ENCODE data around the gene TSSC4.

GRCh38 chr11:2416765-2417164, 16.2 kb downstream of the TSSC4 start:
- TF ChIP-seq, protein P1, sequence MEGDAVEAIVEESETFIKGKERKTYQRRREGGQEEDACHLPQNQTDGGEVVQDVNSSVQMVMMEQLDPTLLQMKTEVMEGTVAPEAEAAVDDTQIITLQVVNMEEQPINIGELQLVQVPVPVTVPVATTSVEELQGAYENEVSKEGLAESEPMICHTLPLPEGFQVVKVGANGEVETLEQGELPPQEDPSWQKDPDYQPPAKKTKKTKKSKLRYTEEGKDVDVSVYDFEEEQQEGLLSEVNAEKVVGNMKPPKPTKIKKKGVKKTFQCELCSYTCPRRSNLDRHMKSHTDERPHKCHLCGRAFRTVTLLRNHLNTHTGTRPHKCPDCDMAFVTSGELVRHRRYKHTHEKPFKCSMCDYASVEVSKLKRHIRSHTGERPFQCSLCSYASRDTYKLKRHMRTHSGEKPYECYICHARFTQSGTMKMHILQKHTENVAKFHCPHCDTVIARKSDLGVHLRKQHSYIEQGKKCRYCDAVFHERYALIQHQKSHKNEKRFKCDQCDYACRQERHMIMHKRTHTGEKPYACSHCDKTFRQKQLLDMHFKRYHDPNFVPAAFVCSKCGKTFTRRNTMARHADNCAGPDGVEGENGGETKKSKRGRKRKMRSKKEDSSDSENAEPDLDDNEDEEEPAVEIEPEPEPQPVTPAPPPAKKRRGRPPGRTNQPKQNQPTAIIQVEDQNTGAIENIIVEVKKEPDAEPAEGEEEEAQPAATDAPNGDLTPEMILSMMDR (IDR thresholded peaks at IDR 0.05; ENCODE audit: low read depth, low read length) = no peak
- TF ChIP-seq EZH2phosphoT487 (IDR thresholded peaks at IDR 0.05; ENCODE audit: low read depth) = no peak
